HepG2 (cell line): ENCODE measurements around the gene PARD3. TPM values are rescaled to one million over a fixed set of nuclear protein-coding genes. Genes with fewer than 3 reads are reported as not detected.

Experiments used
- CREM ChIP-seq, 2 experiments: sonication (generic) in 1 of 2; formaldehyde crosslinking in 1 of 2; IDR thresholded peaks; 2 replicates each; pipeline versions ENCODE4 v1.4.0 to v1.6.1; 2016 to 2020; ENCODE audit warnings: antibody characterized with exemption in 1 of 2, mild to moderate bottlenecking in 1 of 2, missing genetic modification reagents in 1 of 2
- ELF3 ChIP-seq: IDR thresholded peaks from 2 replicates; pipeline ENCODE4 v1.6.1; 2016; ENCODE audit warnings: missing genetic modification reagents, missing compliant biosample characterization
- FOSL2 ChIP-seq: sonication (generic); formaldehyde crosslinking; IDR thresholded peaks from 2 replicates; pipeline ENCODE4 v1.4.0; 2020; ENCODE audit warnings: missing genetic modification reagents
- HDAC2 ChIP-seq: sonication (generic); formaldehyde crosslinking; IDR thresholded peaks from 2 replicates; pipeline ENCODE4 v1.4.0; 2020; ENCODE audit warnings: missing genetic modification reagents
- HMG20A ChIP-seq: IDR thresholded peaks from 2 replicates; pipeline ENCODE4 v1.6.1; 2016; ENCODE audit warnings: borderline replicate concordance
- HMGA1 ChIP-seq: sonication (generic); formaldehyde crosslinking; conservative IDR thresholded peaks from 2 replicates; pipeline ENCODE4 v1.4.0; 2020; ENCODE audit warnings: missing genetic modification reagents
- NR2F1 ChIP-seq, 2 experiments: fragments of 450-650 bp in 1 of 2; formaldehyde crosslinking in 1 of 2; IDR thresholded peaks; 2 replicates each; pipeline versions ENCODE4 v1.5.0 to v1.6.1; 2016 to 2020; ENCODE audit warnings: mild to moderate bottlenecking in 1 of 2, missing compliant biosample characterization in 1 of 2, missing genetic modification reagents in 1 of 2, moderate library complexity in 1 of 2
- NR2F2 ChIP-seq: IDR thresholded peaks from 2 replicates; pipeline ENCODE4 v1.6.1; 2012; ENCODE audit warnings: low read depth, inconsistent platforms, borderline replicate concordance
- PHB2 ChIP-seq: fragments of 450-650 bp; IDR thresholded peaks from 2 replicates; pipeline ENCODE4 v1.6.1; 2018; ENCODE audit not compliant: partially characterized antibody
- PPARG ChIP-seq: conservative IDR thresholded peaks from 2 replicates; pipeline ENCODE4 v1.6.1; 2016; ENCODE audit warnings: missing biosample characterization, missing genetic modification reagents
- RCOR2 ChIP-seq: IDR thresholded peaks from 2 replicates; pipeline ENCODE4 v1.6.1; 2016; ENCODE audit warnings: missing biosample characterization, missing genetic modification reagents
- SIX1 ChIP-seq: sonication (generic); formaldehyde crosslinking; IDR thresholded peaks from 2 replicates; pipeline ENCODE4 v1.4.0; 2020; ENCODE audit warnings: missing genetic modification reagents, borderline replicate concordance
- SOX13 ChIP-seq, 3 experiments: fragments of 450-650 bp in 1 of 3; sonication (generic) in 1 of 3; formaldehyde crosslinking in 1 of 3; IDR thresholded peaks in 2 of 3; conservative IDR thresholded peaks in 1 of 3; 2 replicates each; pipeline versions ENCODE4 v1.5.0 to v1.6.1; 2016 to 2020; ENCODE audit warnings: antibody characterized with exemption in 1 of 3, mild to moderate bottlenecking in 1 of 3, missing compliant biosample characterization in 1 of 3, missing genetic modification reagents in 1 of 3, moderate library complexity in 1 of 3
- ZFP37 ChIP-seq: sonication (generic); formaldehyde crosslinking; IDR thresholded peaks from 2 replicates; pipeline ENCODE4 v1.4.0; 2020; ENCODE audit warnings: missing genetic modification reagents, borderline replicate concordance
- ZKSCAN1 ChIP-seq: fragments of 150-350 bp; IDR thresholded peaks from 2 replicates; pipeline ENCODE4 v1.6.1; 2014; ENCODE audit warnings: low read length
- ZNF792 ChIP-seq: IDR thresholded peaks from 2 replicates; pipeline ENCODE4 v1.6.1; 2016
- polyA plus RNA-seq, 8 experiments: library from polyadenylated mRNA; depleted of rRNA in 3 of 8; stranded (reverse) in 7 of 8; unstranded in 1 of 8; fragments of >200 nt; fragmentation: Illumina TruSeq in 4 of 8; extraction: Trizol in 4 of 8; gene quantifications; 2 replicates each; pipeline versions ENCODE4 v1.2.1 to v1.2.3, GENCODE V29; 2011 to 2016; ENCODE audit warnings: low read depth in 4 of 8, missing spikeins in 1 of 8, mixed read lengths in 1 of 8; ENCODE audit not compliant: insufficient read depth in 1 of 8
- total RNA-seq, 5 experiments: library from RNA; depleted of rRNA; stranded (reverse); fragments of >200 nt; fragmentation: Illumina TruSeq; extraction: Trizol; gene quantifications; 2 replicates each; pipeline ENCODE4 v1.2.3, GENCODE V29; 2016; ENCODE audit warnings: low read depth in 1 of 5
- TF ChIP-seq, protein P1 (sequence below): IDR thresholded peaks from 2 replicates; pipeline ENCODE4 v1.6.1; 2016; ENCODE audit warnings: control low read depth
- TF ChIP-seq, protein P2 (sequence below), 2 experiments: IDR thresholded peaks; 2 replicates each; pipeline ENCODE4 v1.6.1; 2011 to 2012; ENCODE audit warnings: low read length in 2 of 2, borderline replicate concordance in 1 of 2, low read depth in 1 of 2, mild to moderate bottlenecking in 1 of 2, moderate library complexity in 1 of 2
- TF ChIP-seq, protein P3 (sequence below): sonication (generic); formaldehyde crosslinking; conservative IDR thresholded peaks from 2 replicates; pipeline ENCODE4 v1.4.0; 2020; ENCODE audit warnings: mild to moderate bottlenecking, missing genetic modification reagents, moderate library complexity
- TF ChIP-seq, protein P4 (sequence below): sonication (generic); IDR thresholded peaks from 2 replicates; pipeline ENCODE4 v1.6.1; 2016; ENCODE audit warnings: low read depth, borderline replicate concordance
- TF ChIP-seq, protein P5 (sequence below): IDR thresholded peaks from 2 replicates; pipeline ENCODE4 v1.6.1; 2012; ENCODE audit warnings: inconsistent platforms

Gene PARD3
- total and polyA plus RNA-seq, 2 of the 13 experiments (the other 11 are each of a cell fraction or from before 2014, with no cell fraction given) = 40.9 to 60.0 TPM

DNA sequence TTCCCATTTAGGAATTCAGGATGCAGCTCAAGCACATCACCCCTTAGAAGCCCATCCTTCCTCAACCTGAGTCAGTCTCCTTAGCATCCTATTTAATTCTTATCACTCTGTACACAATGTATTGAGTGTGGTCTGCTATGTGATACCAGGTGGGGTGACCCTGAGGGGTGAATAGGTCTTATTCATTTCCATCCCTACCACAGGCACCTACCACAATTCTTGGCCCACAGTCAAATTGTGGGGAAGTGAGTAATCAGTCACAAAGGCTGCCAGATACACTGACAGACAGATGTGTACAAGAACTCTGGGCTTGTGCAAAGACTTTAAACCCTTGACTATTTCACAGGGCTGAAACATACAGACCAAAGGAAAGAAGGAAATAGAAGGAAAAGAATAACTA lies 560.5 kb downstream of the PARD3 start (continued):
- TF ChIP-seq, protein P1, sequence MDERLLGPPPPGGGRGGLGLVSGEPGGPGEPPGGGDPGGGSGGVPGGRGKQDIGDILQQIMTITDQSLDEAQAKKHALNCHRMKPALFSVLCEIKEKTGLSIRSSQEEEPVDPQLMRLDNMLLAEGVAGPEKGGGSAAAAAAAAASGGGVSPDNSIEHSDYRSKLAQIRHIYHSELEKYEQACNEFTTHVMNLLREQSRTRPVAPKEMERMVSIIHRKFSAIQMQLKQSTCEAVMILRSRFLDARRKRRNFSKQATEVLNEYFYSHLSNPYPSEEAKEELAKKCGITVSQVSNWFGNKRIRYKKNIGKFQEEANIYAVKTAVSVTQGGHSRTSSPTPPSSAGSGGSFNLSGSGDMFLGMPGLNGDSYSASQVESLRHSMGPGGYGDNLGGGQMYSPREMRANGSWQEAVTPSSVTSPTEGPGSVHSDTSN (CRISPR knock-in tag) = 0 out of 2 replicates have a peak, but pooled peaks have one; percentile 57
- TF ChIP-seq RCOR2 (CRISPR knock-in tag) (peak; percentile 65), CREM (IDR thresholded peaks at IDR 0.05) (peak; percentile 39; the same call in 1 of the 2 replicates), CREM (CRISPR knock-in tag; IDR thresholded peaks at IDR 0.05) (no peak), ZNF792 (CRISPR knock-in tag) (peak; percentile 21; the same call in 1 of the 2 replicates), HMG20A (CRISPR knock-in tag) (peak; percentile 67; the same call in 1 of the 2 replicates), ZFP37 (CRISPR knock-in tag) (no peak), PPARG (CRISPR knock-in tag) (peak; percentile 62), HMGA1 (no peak), FOSL2 (peak; percentile 88), HDAC2 (CRISPR knock-in tag) (peak; percentile 52; the same call in 1 of the 2 replicates), SIX1 (CRISPR knock-in tag) (peak; percentile 79; the same call in 1 of the 2 replicates), PHB2 (no peak), ELF3 (CRISPR knock-in tag) (peak; percentile 66), SOX13 (IDR thresholded peaks at IDR 0.05) (no peak), SOX13 (CRISPR knock-in tag; conservative IDR thresholded peaks at IDR 0.05 in 1 of 2, IDR thresholded peaks at IDR 0.05 in 1 of 2) (peak in 1 of 2 experiments; percentile 68; a peak in 2 of 4 replicates), ZKSCAN1 (no peak), NR2F1 (CRISPR knock-in tag; IDR thresholded peaks at IDR 0.05) (0 out of 4 replicates have a peak, but pooled peaks of 1 of the 2 experiments have one; percentile 36), NR2F2 (peak; percentile 48; the same call in 1 of the 2 replicates)
- TF ChIP-seq, protein P2, sequence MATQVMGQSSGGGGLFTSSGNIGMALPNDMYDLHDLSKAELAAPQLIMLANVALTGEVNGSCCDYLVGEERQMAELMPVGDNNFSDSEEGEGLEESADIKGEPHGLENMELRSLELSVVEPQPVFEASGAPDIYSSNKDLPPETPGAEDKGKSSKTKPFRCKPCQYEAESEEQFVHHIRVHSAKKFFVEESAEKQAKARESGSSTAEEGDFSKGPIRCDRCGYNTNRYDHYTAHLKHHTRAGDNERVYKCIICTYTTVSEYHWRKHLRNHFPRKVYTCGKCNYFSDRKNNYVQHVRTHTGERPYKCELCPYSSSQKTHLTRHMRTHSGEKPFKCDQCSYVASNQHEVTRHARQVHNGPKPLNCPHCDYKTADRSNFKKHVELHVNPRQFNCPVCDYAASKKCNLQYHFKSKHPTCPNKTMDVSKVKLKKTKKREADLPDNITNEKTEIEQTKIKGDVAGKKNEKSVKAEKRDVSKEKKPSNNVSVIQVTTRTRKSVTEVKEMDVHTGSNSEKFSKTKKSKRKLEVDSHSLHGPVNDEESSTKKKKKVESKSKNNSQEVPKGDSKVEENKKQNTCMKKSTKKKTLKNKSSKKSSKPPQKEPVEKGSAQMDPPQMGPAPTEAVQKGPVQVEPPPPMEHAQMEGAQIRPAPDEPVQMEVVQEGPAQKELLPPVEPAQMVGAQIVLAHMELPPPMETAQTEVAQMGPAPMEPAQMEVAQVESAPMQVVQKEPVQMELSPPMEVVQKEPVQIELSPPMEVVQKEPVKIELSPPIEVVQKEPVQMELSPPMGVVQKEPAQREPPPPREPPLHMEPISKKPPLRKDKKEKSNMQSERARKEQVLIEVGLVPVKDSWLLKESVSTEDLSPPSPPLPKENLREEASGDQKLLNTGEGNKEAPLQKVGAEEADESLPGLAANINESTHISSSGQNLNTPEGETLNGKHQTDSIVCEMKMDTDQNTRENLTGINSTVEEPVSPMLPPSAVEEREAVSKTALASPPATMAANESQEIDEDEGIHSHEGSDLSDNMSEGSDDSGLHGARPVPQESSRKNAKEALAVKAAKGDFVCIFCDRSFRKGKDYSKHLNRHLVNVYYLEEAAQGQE (IDR thresholded peaks at IDR 0.05; ENCODE audit: borderline replicate concordance in 1 of 2, low read depth in 1 of 2, low read length in 2 of 2) = no peak
- TF ChIP-seq, protein P3, sequence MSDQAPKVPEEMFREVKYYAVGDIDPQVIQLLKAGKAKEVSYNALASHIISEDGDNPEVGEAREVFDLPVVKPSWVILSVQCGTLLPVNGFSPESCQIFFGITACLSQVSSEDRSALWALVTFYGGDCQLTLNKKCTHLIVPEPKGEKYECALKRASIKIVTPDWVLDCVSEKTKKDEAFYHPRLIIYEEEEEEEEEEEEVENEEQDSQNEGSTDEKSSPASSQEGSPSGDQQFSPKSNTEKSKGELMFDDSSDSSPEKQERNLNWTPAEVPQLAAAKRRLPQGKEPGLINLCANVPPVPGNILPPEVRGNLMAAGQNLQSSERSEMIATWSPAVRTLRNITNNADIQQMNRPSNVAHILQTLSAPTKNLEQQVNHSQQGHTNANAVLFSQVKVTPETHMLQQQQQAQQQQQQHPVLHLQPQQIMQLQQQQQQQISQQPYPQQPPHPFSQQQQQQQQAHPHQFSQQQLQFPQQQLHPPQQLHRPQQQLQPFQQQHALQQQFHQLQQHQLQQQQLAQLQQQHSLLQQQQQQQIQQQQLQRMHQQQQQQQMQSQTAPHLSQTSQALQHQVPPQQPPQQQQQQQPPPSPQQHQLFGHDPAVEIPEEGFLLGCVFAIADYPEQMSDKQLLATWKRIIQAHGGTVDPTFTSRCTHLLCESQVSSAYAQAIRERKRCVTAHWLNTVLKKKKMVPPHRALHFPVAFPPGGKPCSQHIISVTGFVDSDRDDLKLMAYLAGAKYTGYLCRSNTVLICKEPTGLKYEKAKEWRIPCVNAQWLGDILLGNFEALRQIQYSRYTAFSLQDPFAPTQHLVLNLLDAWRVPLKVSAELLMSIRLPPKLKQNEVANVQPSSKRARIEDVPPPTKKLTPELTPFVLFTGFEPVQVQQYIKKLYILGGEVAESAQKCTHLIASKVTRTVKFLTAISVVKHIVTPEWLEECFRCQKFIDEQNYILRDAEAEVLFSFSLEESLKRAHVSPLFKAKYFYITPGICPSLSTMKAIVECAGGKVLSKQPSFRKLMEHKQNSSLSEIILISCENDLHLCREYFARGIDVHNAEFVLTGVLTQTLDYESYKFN (CRISPR knock-in tag) = peak; percentile 41; the same call in 1 of the 2 replicates
- TF ChIP-seq, protein P4, sequence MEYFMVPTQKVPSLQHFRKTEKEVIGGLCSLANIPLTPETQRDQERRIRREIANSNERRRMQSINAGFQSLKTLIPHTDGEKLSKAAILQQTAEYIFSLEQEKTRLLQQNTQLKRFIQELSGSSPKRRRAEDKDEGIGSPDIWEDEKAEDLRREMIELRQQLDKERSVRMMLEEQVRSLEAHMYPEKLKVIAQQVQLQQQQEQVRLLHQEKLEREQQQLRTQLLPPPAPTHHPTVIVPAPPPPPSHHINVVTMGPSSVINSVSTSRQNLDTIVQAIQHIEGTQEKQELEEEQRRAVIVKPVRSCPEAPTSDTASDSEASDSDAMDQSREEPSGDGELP = no peak
- TF ChIP-seq, protein P5, sequence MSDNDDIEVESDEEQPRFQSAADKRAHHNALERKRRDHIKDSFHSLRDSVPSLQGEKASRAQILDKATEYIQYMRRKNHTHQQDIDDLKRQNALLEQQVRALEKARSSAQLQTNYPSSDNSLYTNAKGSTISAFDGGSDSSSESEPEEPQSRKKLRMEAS = no peak
